ENCODE data around the gene DHCR7. TPM values are rescaled to one million over a fixed set of nuclear protein-coding genes. Genes with fewer than 3 reads are reported as not detected.

The DHCR7 gene
- polyA plus RNA-seq, 1 of the 3 experiments (the other 2 are of a cell fraction) = 21.4 TPM

DNA sequence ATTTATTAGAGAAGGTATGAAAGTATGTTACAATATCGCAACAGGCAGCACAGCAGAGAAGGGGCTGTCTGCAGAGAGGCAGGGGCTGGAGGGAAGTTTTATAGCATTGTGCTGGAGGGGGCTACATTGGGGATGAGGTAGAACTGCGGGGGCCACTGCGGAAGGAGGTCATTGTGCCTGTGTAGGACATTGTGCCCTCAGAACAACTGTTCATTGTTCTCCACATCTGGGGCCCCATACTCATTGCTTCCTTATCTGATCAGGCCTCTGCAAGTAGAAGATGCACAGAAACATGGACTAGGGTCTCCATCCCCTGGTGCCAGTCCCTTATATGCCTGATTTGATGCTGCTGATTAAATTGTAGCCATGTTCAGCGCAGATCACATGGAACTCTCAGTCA is 16.9 kb upstream of the DHCR7 start:
- no peaks in the 10 kb centered on the region for H4K20me1 ChIP-seq (ENCODE audit: insufficient read depth)
- no peak overlapping the region for H3K27ac ChIP-seq (ENCODE audit: low read depth in 2 of 2, low read length in 1 of 2)
- H3K4me2 ChIP-seq = no peak overlapping the region
- CTCF ChIA-PET = no interaction called here
- peaks cover 16 to 52% of the 10 kb centered on the region in 2 experiments for H3K36me3 ChIP-seq (replicated peaks in 1 of 2; ENCODE audit: control insufficient read depth in 1 of 2, insufficient read depth in 2 of 2, low read length in 1 of 2)
- H3K9ac ChIP-seq = no peak overlapping the region
- POLR2A ChIA-PET = no interaction called here
- 96% methylated on average over 4 of the region's 4 CpGs for WGBS (ENCODE audit: low lambda C conversion rate)
- no peaks in the 10 kb centered on the region; the same call in 1 of the 2 replicates for H3K79me2 ChIP-seq (ENCODE audit: insufficient read depth)
- H3K4me1 ChIP-seq (ENCODE audit: control insufficient read depth in 1 of 2, insufficient read depth in 2 of 2, low read depth in 1 of 2, low read length in 1 of 2) = no peaks in the 10 kb centered on the region
- H3F3A ChIP-seq (replicated peaks; ENCODE audit: insufficient read depth) = no peaks in the 10 kb centered on the region
- no peak overlapping the region for H3K4me3 ChIP-seq (ENCODE audit: low read depth in 2 of 2, low read length in 1 of 2)
- DNase-seq = no peak
- no peaks in the 10 kb centered on the region for H3K9me2 ChIP-seq
- no peaks in the 10 kb centered on the region for H3K9me3 ChIP-seq
- TF ChIP-seq FOSL2 (IDR thresholded peaks at IDR 0.05; ENCODE audit: borderline replicate concordance, low read depth) (no peak), RAD21 (IDR thresholded peaks at IDR 0.05; ENCODE audit: low read length) (no peak), ELF1 (IDR thresholded peaks at IDR 0.05) (no peak), GATA2 (CRISPR knock-in tag; IDR thresholded peaks at IDR 0.05) (no peak), RFX5 (IDR thresholded peaks at IDR 0.05; ENCODE audit: low read length) (no peak)
- H2AFZ ChIP-seq (ENCODE audit: low read depth) = no peak overlapping the region
- H3K27me3 ChIP-seq (ENCODE audit: insufficient read depth) = no peaks in the 10 kb centered on the region

DNA sequence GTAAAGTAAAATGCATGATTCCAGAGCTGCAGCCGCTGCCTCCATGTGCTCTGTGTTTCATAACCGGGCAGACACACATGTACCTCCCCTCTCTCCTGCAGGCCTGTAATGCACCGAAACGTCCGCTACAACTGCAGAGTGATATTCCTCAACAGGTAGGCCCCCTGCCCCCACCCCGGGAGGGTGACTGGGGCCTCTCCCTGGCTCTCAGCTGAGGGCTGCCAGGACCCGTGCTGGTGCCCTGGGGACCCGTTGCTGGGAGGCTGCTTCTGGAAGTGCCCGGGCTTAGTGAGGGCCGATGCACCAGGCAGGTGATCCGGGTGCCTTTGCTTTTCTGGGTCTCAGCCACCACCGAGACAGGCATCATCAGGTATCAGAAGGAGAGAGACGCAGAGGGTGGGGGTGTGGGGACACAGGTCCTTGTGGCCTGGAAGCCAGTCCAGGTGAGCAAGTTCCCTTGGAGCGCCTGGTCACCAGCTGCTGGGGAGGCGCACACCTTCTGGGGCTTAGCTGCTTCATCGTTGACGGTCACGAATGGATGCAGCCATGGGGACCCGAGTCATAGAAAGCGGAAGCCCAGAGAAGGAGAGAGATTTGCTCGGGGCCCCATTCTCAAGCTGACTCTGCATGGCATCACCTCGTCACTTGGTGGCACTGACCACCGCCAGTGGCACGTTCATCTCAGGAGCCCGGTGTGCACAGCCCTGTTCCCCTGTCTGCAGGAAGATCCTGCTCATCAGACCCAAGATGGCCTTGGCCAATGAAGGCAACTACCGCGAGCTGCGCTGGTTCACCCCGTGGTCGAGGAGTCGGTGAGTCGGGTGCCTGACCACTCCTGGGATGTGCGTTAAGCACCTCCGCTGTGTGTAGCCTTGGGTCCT is 15.4 kb upstream of the DHCR7 start:
- no peaks in the 10 kb centered on the region; the same call in 1 of the 2 replicates for H3K79me2 ChIP-seq (ENCODE audit: insufficient read depth)
- ChIA-PET CTCF (interaction anchor here (0.6 kb wide), 1 partner anchor 98 kb away, joined by 3 read pairs; no protein-coding TSS in a partner anchor), POLR2A (no interaction called here)
- no peak overlapping the region for H3K4me3 ChIP-seq (ENCODE audit: low read depth in 2 of 2, low read length in 1 of 2)
- TF ChIP-seq TCF12 (IDR thresholded peaks at IDR 0.05) = no peak
- TF ChIP-seq, protein P1, sequence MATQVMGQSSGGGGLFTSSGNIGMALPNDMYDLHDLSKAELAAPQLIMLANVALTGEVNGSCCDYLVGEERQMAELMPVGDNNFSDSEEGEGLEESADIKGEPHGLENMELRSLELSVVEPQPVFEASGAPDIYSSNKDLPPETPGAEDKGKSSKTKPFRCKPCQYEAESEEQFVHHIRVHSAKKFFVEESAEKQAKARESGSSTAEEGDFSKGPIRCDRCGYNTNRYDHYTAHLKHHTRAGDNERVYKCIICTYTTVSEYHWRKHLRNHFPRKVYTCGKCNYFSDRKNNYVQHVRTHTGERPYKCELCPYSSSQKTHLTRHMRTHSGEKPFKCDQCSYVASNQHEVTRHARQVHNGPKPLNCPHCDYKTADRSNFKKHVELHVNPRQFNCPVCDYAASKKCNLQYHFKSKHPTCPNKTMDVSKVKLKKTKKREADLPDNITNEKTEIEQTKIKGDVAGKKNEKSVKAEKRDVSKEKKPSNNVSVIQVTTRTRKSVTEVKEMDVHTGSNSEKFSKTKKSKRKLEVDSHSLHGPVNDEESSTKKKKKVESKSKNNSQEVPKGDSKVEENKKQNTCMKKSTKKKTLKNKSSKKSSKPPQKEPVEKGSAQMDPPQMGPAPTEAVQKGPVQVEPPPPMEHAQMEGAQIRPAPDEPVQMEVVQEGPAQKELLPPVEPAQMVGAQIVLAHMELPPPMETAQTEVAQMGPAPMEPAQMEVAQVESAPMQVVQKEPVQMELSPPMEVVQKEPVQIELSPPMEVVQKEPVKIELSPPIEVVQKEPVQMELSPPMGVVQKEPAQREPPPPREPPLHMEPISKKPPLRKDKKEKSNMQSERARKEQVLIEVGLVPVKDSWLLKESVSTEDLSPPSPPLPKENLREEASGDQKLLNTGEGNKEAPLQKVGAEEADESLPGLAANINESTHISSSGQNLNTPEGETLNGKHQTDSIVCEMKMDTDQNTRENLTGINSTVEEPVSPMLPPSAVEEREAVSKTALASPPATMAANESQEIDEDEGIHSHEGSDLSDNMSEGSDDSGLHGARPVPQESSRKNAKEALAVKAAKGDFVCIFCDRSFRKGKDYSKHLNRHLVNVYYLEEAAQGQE (IDR thresholded peaks at IDR 0.05; ENCODE audit: low read depth, low read length) = no peak
- TF ChIP-seq MEF2A (IDR thresholded peaks at IDR 0.05; ENCODE audit: borderline replicate concordance, low read depth) = no peak
- no peak for TF ChIP-seq FOSL2 (IDR thresholded peaks at IDR 0.05; ENCODE audit: borderline replicate concordance, low read depth)
- no peak for TF ChIP-seq TEAD4 (IDR thresholded peaks at IDR 0.05; ENCODE audit: borderline replicate concordance, insufficient read depth)
- no peak for TF ChIP-seq NRF1 (IDR thresholded peaks at IDR 0.05; ENCODE audit: low read depth, low read length)
- no peak for TF ChIP-seq EP300 (IDR thresholded peaks at IDR 0.05; ENCODE audit: borderline replicate concordance in 1 of 2, low read depth in 1 of 2, low read length in 1 of 2)
- TF ChIP-seq, protein P2, sequence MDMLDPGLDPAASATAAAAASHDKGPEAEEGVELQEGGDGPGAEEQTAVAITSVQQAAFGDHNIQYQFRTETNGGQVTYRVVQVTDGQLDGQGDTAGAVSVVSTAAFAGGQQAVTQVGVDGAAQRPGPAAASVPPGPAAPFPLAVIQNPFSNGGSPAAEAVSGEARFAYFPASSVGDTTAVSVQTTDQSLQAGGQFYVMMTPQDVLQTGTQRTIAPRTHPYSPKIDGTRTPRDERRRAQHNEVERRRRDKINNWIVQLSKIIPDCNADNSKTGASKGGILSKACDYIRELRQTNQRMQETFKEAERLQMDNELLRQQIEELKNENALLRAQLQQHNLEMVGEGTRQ (IDR thresholded peaks at IDR 0.05; ENCODE audit: borderline replicate concordance, low read depth, low read length) = no peak
- TF ChIP-seq ELF1 (IDR thresholded peaks at IDR 0.05) = no peak
- TF ChIP-seq RAD21 (IDR thresholded peaks at IDR 0.05; ENCODE audit: low read length) = no peak
- TF ChIP-seq, protein P3, sequence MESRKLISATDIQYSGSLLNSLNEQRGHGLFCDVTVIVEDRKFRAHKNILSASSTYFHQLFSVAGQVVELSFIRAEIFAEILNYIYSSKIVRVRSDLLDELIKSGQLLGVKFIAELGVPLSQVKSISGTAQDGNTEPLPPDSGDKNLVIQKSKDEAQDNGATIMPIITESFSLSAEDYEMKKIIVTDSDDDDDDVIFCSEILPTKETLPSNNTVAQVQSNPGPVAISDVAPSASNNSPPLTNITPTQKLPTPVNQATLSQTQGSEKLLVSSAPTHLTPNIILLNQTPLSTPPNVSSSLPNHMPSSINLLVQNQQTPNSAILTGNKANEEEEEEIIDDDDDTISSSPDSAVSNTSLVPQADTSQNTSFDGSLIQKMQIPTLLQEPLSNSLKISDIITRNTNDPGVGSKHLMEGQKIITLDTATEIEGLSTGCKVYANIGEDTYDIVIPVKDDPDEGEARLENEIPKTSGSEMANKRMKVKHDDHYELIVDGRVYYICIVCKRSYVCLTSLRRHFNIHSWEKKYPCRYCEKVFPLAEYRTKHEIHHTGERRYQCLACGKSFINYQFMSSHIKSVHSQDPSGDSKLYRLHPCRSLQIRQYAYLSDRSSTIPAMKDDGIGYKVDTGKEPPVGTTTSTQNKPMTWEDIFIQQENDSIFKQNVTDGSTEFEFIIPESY (IDR thresholded peaks at IDR 0.05; ENCODE audit: borderline replicate concordance, low read depth) = no peak
- no peak for TF ChIP-seq RFX5 (IDR thresholded peaks at IDR 0.05; ENCODE audit: low read length)
- TF ChIP-seq, protein P4, sequence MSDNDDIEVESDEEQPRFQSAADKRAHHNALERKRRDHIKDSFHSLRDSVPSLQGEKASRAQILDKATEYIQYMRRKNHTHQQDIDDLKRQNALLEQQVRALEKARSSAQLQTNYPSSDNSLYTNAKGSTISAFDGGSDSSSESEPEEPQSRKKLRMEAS (IDR thresholded peaks at IDR 0.05; ENCODE audit: low read depth) = no peak
- no peak for TF ChIP-seq SMC3 (IDR thresholded peaks at IDR 0.05; ENCODE audit: low read depth, low read length)
- TF ChIP-seq YY1 (IDR thresholded peaks at IDR 0.05; ENCODE audit: low read depth) = no peak
- no peak for TF ChIP-seq GATA2 (CRISPR knock-in tag; IDR thresholded peaks at IDR 0.05)
- no peak for TF ChIP-seq SIN3A (IDR thresholded peaks at IDR 0.05; ENCODE audit: borderline replicate concordance, low read depth, low read length)
- TF ChIP-seq GABPA (IDR thresholded peaks at IDR 0.05; ENCODE audit: low read depth) = no peak
- no peak overlapping the region for H3K9ac ChIP-seq
- no peaks in the 10 kb centered on the region for H4K20me1 ChIP-seq (ENCODE audit: insufficient read depth)
- H3K27ac ChIP-seq (ENCODE audit: low read depth in 2 of 2, low read length in 1 of 2) = no peak overlapping the region
- no peak overlapping the region for H2AFZ ChIP-seq (ENCODE audit: low read depth)
- no peaks in the 10 kb centered on the region for H3K27me3 ChIP-seq (ENCODE audit: insufficient read depth)
- no peak overlapping the region for H3K4me2 ChIP-seq
- no peaks in the 10 kb centered on the region for H3K4me1 ChIP-seq (ENCODE audit: control insufficient read depth in 1 of 2, insufficient read depth in 2 of 2, low read depth in 1 of 2, low read length in 1 of 2)
- no peaks in the 10 kb centered on the region for H3K9me2 ChIP-seq
- H3K36me3 ChIP-seq (replicated peaks in 1 of 2; ENCODE audit: control insufficient read depth in 1 of 2, insufficient read depth in 2 of 2, low read length in 1 of 2) = peaks cover 16 to 66% of the 10 kb centered on the region in 2 experiments
- no peak for DNase-seq
- H3K9me3 ChIP-seq = no peaks in the 10 kb centered on the region
- 97% methylated on average over 13 of the region's 34 CpGs for WGBS (ENCODE audit: low lambda C conversion rate)
- H3F3A ChIP-seq (replicated peaks; ENCODE audit: insufficient read depth) = no peaks in the 10 kb centered on the region
